GM12878 (cell line): ENCODE data around the gene CLEC4G. TPM values are rescaled to one million over a fixed set of nuclear protein-coding genes. Genes with fewer than 3 reads are reported as not detected.

Experiments used
- ATAC-seq: fragments of 200-7000 bp; cut with Tn5 transposase; 3 replicates; pipeline ENCODE4 v1.9.1; 2020; ENCODE audit warnings: mild to moderate bottlenecking, moderate library complexity
- BruUV-seq: library from RNA; stranded (reverse); fragments of 400-500 nt; replicated peaks from 2 replicates; lab custom pipeline; 2021; lab: Mats Ljungman, UMichigan
- CTCF ChIA-PET: fragments of 300-600 bp; sonication (Branson Sonifier 250); formaldehyde crosslinking; extraction: SDS; loops from one replicate; lab custom pipeline; 2021; ENCODE audit warnings: inconsistent platforms; lab: Yijun Ruan, JAX
- POLR2A ChIA-PET: fragments of 350-600 bp; formaldehyde crosslinking; extraction: SDS; loops from one replicate; lab custom pipeline; 2021; ENCODE audit warnings: inconsistent platforms; lab: Charles Lee
- RAD21 ChIA-PET: fragments of 300-600 bp; sonication (Branson Sonifier 250); formaldehyde crosslinking; loops from one replicate; lab custom pipeline; 2023; ENCODE audit warnings: antibody characterized with exemption; ENCODE audit not compliant: unreplicated experiment; lab: Charles Lee
- SMC1A ChIA-PET: fragments of 300-600 bp; sonication (Branson Sonifier 250); formaldehyde crosslinking; loops from one replicate; lab custom pipeline; 2023; ENCODE audit not compliant: unreplicated experiment, uncharacterized antibody; lab: Charles Lee
- DNase-seq: peaks from one replicate; pipeline ENCODE4 v3.0.0-alpha.2; 2011; ENCODE audit warnings: low read depth, low spot score
- FAIRE-seq: peaks from 3 replicates; lab custom pipeline; 2011; peaks lifted over from hg19 to GRCh38; lab: Jason Lieb, UNC
- H2AFZ ChIP-seq: 2 replicates; pipeline ENCODE4 v1.6.0; 2011; ENCODE audit warnings: low read depth, low read length, control low read depth; ENCODE audit not compliant: control insufficient read depth
- H3K27ac ChIP-seq: 2 replicates; pipeline ENCODE4 v1.5.1; 2011; ENCODE audit warnings: control low read depth; ENCODE audit not compliant: control insufficient read depth, insufficient read depth
- H3K27me3 ChIP-seq, 2 experiments: replicated peaks in 1 of 2; 2 replicates each; pipeline versions ENCODE4 v1.6.0 to v1.6.1; 2011; ENCODE audit warnings: low read length in 1 of 2; ENCODE audit not compliant: control insufficient read depth in 2 of 2, insufficient read depth in 2 of 2
- H3K36me3 ChIP-seq, 2 experiments: 2 replicates each; pipeline ENCODE4 v1.5.1; 2011; ENCODE audit warnings: low read length in 1 of 2; ENCODE audit not compliant: control insufficient read depth in 2 of 2, insufficient read depth in 2 of 2
- H3K4me1 ChIP-seq: 2 replicates; pipeline ENCODE4 v1.6.1; 2011; ENCODE audit warnings: mild to moderate bottlenecking, low read length, moderate library complexity, mixed read lengths; ENCODE audit not compliant: control insufficient read depth, insufficient read depth
- H3K4me2 ChIP-seq: 2 replicates; pipeline ENCODE4 v1.6.0; 2011; ENCODE audit warnings: control low read depth; ENCODE audit not compliant: control insufficient read depth, insufficient read depth
- H3K4me3 ChIP-seq: fragments of 200-600 bp; sonication (generic); 2 replicates; pipeline ENCODE4 v1.5.1; 2016
- H3K79me2 ChIP-seq: 2 replicates; pipeline ENCODE4 v1.6.0; 2011; ENCODE audit warnings: low read length; ENCODE audit not compliant: control insufficient read depth, insufficient read depth
- H3K9ac ChIP-seq: 2 replicates; pipeline ENCODE4 v1.8.0; 2011; ENCODE audit warnings: low read length, control low read depth, mixed read lengths; ENCODE audit not compliant: control insufficient read depth, insufficient read depth
- H3K9me3 ChIP-seq: replicated peaks from 3 replicates; pipeline ENCODE4 v1.5.1; 2011; ENCODE audit warnings: mild to moderate bottlenecking, low read length; ENCODE audit not compliant: control insufficient read depth, insufficient read depth
- H4K20me1 ChIP-seq: 2 replicates; pipeline ENCODE4 v1.6.0; 2011; ENCODE audit not compliant: control insufficient read depth, insufficient read depth
- ASH2L ChIP-seq: fragments of 300-600, 200-600 bp; sonication (generic); IDR thresholded peaks from 2 replicates; pipeline ENCODE4 v1.6.1; 2017; ENCODE audit warnings: low read depth, mild to moderate bottlenecking, borderline replicate concordance
- BACH1 ChIP-seq: fragments of 450-650 bp; IDR thresholded peaks from 2 replicates; pipeline ENCODE4 v1.6.1; 2017; ENCODE audit warnings: mild to moderate bottlenecking, borderline replicate concordance
- DPF2 ChIP-seq: fragments of 450-650 bp; IDR thresholded peaks from 2 replicates; pipeline ENCODE4 v1.6.1; 2017; ENCODE audit warnings: mild to moderate bottlenecking
- GABPA ChIP-seq: IDR thresholded peaks from 2 replicates; pipeline ENCODE4 v1.6.1; 2014; ENCODE audit warnings: antibody characterized with exemption, low read depth, mild to moderate bottlenecking, inconsistent platforms
- IRF4 ChIP-seq: IDR thresholded peaks from 2 replicates; pipeline ENCODE4 v1.6.1; 2011; ENCODE audit warnings: low read depth, low read length
- LARP7 ChIP-seq: fragments of 450-650 bp; IDR thresholded peaks from 2 replicates; pipeline ENCODE4 v1.6.1; 2017; ENCODE audit warnings: mild to moderate bottlenecking
- MTA3 ChIP-seq: IDR thresholded peaks from 2 replicates; pipeline ENCODE4 v1.6.1; 2012; ENCODE audit warnings: low read length, inconsistent platforms, borderline replicate concordance
- NR2C1 ChIP-seq: fragments of 450-650 bp; IDR thresholded peaks from 2 replicates; pipeline ENCODE4 v1.6.1; 2017; ENCODE audit warnings: antibody characterized with exemption, mild to moderate bottlenecking, moderate library complexity
- SMAD5 ChIP-seq: IDR thresholded peaks from 2 replicates; pipeline ENCODE4 v1.6.1; 2016; ENCODE audit warnings: antibody characterized with exemption, low read depth
- SMC3 ChIP-seq: IDR thresholded peaks from 2 replicates; pipeline ENCODE4 v1.6.1; 2011; ENCODE audit warnings: low read length, improper control_type of control experiment, borderline replicate concordance
- SRF ChIP-seq, 2 experiments: IDR thresholded peaks; 2 replicates each; pipeline ENCODE4 v1.6.1; 2011; ENCODE audit warnings: low read depth in 2 of 2, low read length in 2 of 2, mild to moderate bottlenecking in 1 of 2, moderate library complexity in 1 of 2
- SUPT20H ChIP-seq: IDR thresholded peaks from 2 replicates; pipeline ENCODE4 v1.6.1; 2011; ENCODE audit warnings: low read depth, mild to moderate bottlenecking, low read length, moderate library complexity, borderline replicate concordance; ENCODE audit not compliant: control insufficient read depth
- SUZ12 ChIP-seq: fragments of 200-600 bp; sonication (generic); IDR thresholded peaks from one replicate; pipeline ENCODE4 v1.6.1; 2018; ENCODE audit warnings: antibody characterized with exemption, mild to moderate bottlenecking; ENCODE audit not compliant: unreplicated experiment
- WRNIP1 ChIP-seq: IDR thresholded peaks from 2 replicates; pipeline ENCODE4 v1.6.1; 2011; ENCODE audit warnings: low read depth, low read length, improper control_type of control experiment, borderline replicate concordance
- YY1 ChIP-seq: IDR thresholded peaks from 2 replicates; pipeline ENCODE4 v1.6.1; 2011; ENCODE audit warnings: low read depth, mild to moderate bottlenecking, low read length
- ZBED1 ChIP-seq: IDR thresholded peaks from 2 replicates; pipeline ENCODE4 v1.6.1; 2016; ENCODE audit warnings: borderline replicate concordance
- ZNF274 ChIP-seq: IDR thresholded peaks from one replicate; pipeline ENCODE4 v1.8.0; 2011; ENCODE audit not compliant: insufficient read length, insufficient read depth
- WGBS: methylation state at CpG from one replicate; pipeline ENCODE4 v1.1.6; 2016; ENCODE audit warnings: low lambda C conversion rate; ENCODE audit not compliant: insufficient replicate concordance, insufficient coverage; ENCODE audit errors: missing lambda C conversion rate; 5-methylcytosine and 5-hydroxymethylcytosine counted together
- in situ Hi-C: fragments of 300-500 bp; cut with MboI; formaldehyde crosslinking; loops from 9 replicates; pipeline ENCODE4 v1.14.3; 2018; ENCODE audit warnings: mixed read lengths
- intact Hi-C: fragments of 100-400 bp; cut with micrococcal nuclease; formaldehyde crosslinking; loops from one replicate; pipeline ENCODE4 v1.14.2; 2022; ENCODE audit not compliant: unreplicated experiment
- polyA plus RNA-seq, 11 experiments: library from polyadenylated mRNA; depleted of rRNA in 4 of 11; unstranded in 6 of 11; stranded (reverse) in 5 of 11; fragments of >200 nt; fragmentation: Nextera tagmentation in 4 of 11; fragmentation: Illumina TruSeq in 1 of 11; extraction: Ambion mirVana in 4 of 11; extraction: Trizol in 1 of 11; gene quantifications; 1 replicate in 1 of 11; 2 replicates in 10 of 11; pipeline versions ENCODE4 v1.2.1 to v1.2.3, GENCODE V29; 2011 to 2016; ENCODE audit warnings: inconsistent platforms in 2 of 11, missing spikeins in 2 of 11, low read depth in 1 of 11
- total RNA-seq, 4 experiments: library from RNA; depleted of rRNA in 3 of 4; stranded (reverse); fragments of >200 nt in 3 of 4; fragmentation: Illumina TruSeq in 1 of 4; extraction: Trizol in 1 of 4; gene quantifications; 2 replicates each; pipeline versions ENCODE4 v1.2.1 to v1.2.3, GENCODE V29; 2013 to 2021
- TF ChIP-seq, protein P1 (sequence below): fragments of 450-650 bp; IDR thresholded peaks from 2 replicates; pipeline ENCODE4 v1.6.1; 2017; ENCODE audit warnings: mild to moderate bottlenecking, moderate library complexity
- TF ChIP-seq, protein P2 (sequence below): IDR thresholded peaks from 2 replicates; pipeline ENCODE4 v1.6.1; 2011; ENCODE audit warnings: borderline replicate concordance, low read depth, mild to moderate bottlenecking, moderate library complexity, low read length; ENCODE audit not compliant: insufficient read depth, poor library complexity, severe bottlenecking

The CLEC4G gene
- total and polyA plus RNA-seq, 10 of the 15 experiments (the other 5 are each of a cell fraction or from before 2014, with no cell fraction given) = 0.04 TPM; not detected in 9

DNA sequence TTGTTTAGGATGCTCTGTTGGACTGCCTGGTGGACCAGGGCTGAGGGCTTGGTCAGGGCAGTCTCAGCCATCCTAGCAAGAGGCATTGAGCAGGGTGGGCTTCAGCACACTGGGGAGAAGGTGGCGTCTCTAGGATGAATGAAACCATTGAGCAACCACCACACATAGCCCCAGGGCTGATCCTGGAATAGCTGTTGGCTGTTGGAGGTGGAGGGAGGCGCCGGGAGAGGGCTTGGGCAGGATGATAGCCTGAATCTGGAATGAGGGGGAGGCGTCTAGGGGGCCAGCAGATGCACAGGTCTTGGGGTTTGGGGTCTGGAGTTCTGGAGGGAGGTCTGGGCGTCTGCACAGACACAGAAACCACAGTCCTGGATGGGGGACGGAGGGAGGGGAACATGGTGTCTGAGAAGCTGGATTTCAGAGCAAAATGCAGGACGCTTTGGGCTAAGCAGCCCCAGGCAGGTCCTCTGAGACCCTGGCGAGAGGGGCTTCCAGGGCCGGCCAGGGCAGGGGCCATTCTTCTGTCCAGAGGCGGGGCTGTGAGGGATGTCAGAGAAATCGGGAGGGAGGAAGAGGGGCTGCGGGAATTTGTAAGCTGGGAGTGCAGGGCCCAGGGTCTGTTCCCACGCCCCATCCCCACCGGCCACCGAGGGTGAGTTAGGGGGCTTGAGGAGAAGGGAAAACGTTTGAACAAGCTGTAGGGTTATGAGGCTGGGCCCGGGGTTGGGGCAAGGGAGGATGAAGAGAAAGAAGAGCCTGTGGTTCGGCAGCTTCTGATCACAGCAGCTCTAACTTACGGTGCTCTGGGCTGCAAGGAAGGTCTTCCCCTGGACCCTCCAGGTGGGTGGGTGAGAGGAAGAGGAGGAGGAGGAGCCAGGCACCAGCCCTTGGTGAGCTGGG, 46.1 kb downstream of the CLEC4G start:
- Histone ChIP-seq H3K9me3 (no peaks in the 10 kb centered on the region), H3K4me2 (no peak overlapping the region), H3K27ac (no peak overlapping the region), H3K79me2 (peaks cover 25% of the 10 kb centered on the region), H3K4me1 (peaks cover 9% of the 10 kb centered on the region; the same call in 1 of the 2 replicates), H3K27me3 (no peaks in the 10 kb centered on the region), H3K9ac (no peak overlapping the region), H4K20me1 (peaks cover 2% of the 10 kb centered on the region; the same call in 1 of the 2 replicates), H3K4me3 (no peak overlapping the region), H2AFZ (no peak overlapping the region), H3K36me3 (peaks cover 4 to 26% of the 10 kb centered on the region in 2 experiments; a peak in 3 of 4 replicates)
- intact Hi-C loops (loop anchor here (10.0 kb wide), 1 partner anchor 219 kb away; the partner anchor contains the start of gene MAP2K7), in situ Hi-C loops (no loop called here)
- FAIRE-seq (no peak), DNase-seq (no peak), ATAC-seq (no peak; the same call in 1 of the 3 replicates)
- ChIA-PET CTCF (interaction anchor here (0.7 to 2.8 kb wide), 5 partner anchors 24 to 118 kb away, joined by 3 to 22 read pairs (median 4); no protein-coding TSS in a partner anchor), POLR2A (interaction anchor here (0.5 to 1.1 kb wide), 3 partner anchors 8 to 497 kb away, joined by 3 to 5 read pairs (median 3); no protein-coding TSS in a partner anchor), SMC1A (interaction anchor here (1.1 to 2.6 kb wide), 3 partner anchors 91 to 114 kb away, joined by 3 to 11 read pairs (median 5); no protein-coding TSS in a partner anchor), RAD21 (interaction anchor here (0.8 to 1.6 kb wide), 5 partner anchors 12 to 114 kb away, joined by 3 to 4 read pairs (median 4); partner anchors contain the start of gene FCER2)
- no TSS peak for BruUV-seq
- WGBS = 66% methylated on average over 19 of the region's 19 CpGs
- TF ChIP-seq SUPT20H = no peak
- no peak for TF ChIP-seq BACH1
- TF ChIP-seq NR2C1 = no peak
- no peak for TF ChIP-seq SRF (IDR thresholded peaks at IDR 0.05; ENCODE audit: low read depth in 2 of 2, low read length in 2 of 2)
- TF ChIP-seq, protein P1, sequence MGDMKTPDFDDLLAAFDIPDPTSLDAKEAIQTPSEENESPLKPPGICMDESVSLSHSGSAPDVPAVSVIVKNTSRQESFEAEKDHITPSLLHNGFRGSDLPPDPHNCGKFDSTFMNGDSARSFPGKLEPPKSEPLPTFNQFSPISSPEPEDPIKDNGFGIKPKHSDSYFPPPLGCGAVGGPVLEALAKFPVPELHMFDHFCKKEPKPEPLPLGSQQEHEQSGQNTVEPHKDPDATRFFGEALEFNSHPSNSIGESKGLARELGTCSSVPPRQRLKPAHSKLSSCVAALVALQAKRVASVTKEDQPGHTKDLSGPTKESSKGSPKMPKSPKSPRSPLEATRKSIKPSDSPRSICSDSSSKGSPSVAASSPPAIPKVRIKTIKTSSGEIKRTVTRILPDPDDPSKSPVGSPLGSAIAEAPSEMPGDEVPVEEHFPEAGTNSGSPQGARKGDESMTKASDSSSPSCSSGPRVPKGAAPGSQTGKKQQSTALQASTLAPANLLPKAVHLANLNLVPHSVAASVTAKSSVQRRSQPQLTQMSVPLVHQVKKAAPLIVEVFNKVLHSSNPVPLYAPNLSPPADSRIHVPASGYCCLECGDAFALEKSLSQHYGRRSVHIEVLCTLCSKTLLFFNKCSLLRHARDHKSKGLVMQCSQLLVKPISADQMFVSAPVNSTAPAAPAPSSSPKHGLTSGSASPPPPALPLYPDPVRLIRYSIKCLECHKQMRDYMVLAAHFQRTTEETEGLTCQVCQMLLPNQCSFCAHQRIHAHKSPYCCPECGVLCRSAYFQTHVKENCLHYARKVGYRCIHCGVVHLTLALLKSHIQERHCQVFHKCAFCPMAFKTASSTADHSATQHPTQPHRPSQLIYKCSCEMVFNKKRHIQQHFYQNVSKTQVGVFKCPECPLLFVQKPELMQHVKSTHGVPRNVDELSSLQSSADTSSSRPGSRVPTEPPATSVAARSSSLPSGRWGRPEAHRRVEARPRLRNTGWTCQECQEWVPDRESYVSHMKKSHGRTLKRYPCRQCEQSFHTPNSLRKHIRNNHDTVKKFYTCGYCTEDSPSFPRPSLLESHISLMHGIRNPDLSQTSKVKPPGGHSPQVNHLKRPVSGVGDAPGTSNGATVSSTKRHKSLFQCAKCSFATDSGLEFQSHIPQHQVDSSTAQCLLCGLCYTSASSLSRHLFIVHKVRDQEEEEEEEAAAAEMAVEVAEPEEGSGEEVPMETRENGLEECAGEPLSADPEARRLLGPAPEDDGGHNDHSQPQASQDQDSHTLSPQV = no peak
- no peak for TF ChIP-seq LARP7
- no peak for TF ChIP-seq WRNIP1
- no peak for TF ChIP-seq YY1
- TF ChIP-seq SUZ12 = no peak
- TF ChIP-seq DPF2 = no peak
- TF ChIP-seq, protein P2, sequence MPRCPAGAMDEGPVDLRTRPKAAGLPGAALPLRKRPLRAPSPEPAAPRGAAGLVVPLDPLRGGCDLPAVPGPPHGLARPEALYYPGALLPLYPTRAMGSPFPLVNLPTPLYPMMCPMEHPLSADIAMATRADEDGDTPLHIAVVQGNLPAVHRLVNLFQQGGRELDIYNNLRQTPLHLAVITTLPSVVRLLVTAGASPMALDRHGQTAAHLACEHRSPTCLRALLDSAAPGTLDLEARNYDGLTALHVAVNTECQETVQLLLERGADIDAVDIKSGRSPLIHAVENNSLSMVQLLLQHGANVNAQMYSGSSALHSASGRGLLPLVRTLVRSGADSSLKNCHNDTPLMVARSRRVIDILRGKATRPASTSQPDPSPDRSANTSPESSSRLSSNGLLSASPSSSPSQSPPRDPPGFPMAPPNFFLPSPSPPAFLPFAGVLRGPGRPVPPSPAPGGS = peak; percentile 40
- TF ChIP-seq MTA3 = peak; percentile 35; the same call in 1 of the 2 replicates
- no peak for TF ChIP-seq SMAD5
- TF ChIP-seq GABPA = no peak
- TF ChIP-seq IRF4 = no peak
- no peak for TF ChIP-seq ZBED1
- no peak for TF ChIP-seq ASH2L
- no peak for TF ChIP-seq SMC3
- TF ChIP-seq ZNF274 = no peak
